ENCODE measurements around the gene PNLDC1.

DNA sequence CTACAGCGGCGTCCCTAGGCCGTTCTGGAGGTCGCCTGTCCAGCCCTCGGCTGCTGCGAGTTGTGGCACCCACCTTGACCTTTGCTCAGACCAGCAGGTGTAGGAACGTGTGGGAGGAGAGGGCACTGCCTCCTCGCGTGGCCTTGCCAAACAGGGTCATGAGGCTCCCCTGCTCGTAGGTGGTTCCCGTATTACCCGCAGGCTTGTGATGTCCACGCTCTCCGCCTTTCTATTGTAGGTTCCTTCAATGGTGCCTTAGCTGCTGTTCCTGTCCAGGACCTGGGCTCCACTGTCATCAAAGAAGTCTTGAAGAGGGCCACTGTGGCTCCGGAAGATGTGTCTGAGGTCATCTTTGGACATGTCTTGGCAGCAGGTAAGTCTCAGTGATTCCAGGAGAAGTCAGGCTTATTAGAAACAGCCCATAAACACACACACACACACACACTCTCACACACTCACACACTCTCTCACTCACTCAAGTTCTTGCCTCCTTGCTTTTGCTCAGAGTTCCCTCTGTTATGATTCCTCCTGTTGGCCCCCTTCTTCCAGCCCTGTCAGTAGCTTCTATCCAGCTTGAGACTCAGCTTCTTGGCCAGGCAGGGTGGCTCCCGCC lies 37.3 kb upstream of the PNLDC1 start:
- TF ChIP-seq, protein P1, sequence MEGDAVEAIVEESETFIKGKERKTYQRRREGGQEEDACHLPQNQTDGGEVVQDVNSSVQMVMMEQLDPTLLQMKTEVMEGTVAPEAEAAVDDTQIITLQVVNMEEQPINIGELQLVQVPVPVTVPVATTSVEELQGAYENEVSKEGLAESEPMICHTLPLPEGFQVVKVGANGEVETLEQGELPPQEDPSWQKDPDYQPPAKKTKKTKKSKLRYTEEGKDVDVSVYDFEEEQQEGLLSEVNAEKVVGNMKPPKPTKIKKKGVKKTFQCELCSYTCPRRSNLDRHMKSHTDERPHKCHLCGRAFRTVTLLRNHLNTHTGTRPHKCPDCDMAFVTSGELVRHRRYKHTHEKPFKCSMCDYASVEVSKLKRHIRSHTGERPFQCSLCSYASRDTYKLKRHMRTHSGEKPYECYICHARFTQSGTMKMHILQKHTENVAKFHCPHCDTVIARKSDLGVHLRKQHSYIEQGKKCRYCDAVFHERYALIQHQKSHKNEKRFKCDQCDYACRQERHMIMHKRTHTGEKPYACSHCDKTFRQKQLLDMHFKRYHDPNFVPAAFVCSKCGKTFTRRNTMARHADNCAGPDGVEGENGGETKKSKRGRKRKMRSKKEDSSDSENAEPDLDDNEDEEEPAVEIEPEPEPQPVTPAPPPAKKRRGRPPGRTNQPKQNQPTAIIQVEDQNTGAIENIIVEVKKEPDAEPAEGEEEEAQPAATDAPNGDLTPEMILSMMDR (IDR thresholded peaks at IDR 0.05; ENCODE audit: low read depth, low read length, missing input control), result no peak
- TF ChIP-seq, protein P2, sequence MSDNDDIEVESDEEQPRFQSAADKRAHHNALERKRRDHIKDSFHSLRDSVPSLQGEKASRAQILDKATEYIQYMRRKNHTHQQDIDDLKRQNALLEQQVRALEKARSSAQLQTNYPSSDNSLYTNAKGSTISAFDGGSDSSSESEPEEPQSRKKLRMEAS (IDR thresholded peaks at IDR 0.05), result peak; percentile 30
- TF ChIP-seq GABPA (IDR thresholded peaks at IDR 0.05 in 1 of 2, conservative IDR thresholded peaks at IDR 0.05 in 1 of 2), result no peak
- TF ChIP-seq, protein P3, sequence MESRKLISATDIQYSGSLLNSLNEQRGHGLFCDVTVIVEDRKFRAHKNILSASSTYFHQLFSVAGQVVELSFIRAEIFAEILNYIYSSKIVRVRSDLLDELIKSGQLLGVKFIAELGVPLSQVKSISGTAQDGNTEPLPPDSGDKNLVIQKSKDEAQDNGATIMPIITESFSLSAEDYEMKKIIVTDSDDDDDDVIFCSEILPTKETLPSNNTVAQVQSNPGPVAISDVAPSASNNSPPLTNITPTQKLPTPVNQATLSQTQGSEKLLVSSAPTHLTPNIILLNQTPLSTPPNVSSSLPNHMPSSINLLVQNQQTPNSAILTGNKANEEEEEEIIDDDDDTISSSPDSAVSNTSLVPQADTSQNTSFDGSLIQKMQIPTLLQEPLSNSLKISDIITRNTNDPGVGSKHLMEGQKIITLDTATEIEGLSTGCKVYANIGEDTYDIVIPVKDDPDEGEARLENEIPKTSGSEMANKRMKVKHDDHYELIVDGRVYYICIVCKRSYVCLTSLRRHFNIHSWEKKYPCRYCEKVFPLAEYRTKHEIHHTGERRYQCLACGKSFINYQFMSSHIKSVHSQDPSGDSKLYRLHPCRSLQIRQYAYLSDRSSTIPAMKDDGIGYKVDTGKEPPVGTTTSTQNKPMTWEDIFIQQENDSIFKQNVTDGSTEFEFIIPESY (IDR thresholded peaks at IDR 0.05), result peak; percentile 33
- TF ChIP-seq, protein P4, sequence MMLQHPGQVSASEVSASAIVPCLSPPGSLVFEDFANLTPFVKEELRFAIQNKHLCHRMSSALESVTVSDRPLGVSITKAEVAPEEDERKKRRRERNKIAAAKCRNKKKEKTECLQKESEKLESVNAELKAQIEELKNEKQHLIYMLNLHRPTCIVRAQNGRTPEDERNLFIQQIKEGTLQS (IDR thresholded peaks at IDR 0.05), result no peak
- TF ChIP-seq, protein P5, sequence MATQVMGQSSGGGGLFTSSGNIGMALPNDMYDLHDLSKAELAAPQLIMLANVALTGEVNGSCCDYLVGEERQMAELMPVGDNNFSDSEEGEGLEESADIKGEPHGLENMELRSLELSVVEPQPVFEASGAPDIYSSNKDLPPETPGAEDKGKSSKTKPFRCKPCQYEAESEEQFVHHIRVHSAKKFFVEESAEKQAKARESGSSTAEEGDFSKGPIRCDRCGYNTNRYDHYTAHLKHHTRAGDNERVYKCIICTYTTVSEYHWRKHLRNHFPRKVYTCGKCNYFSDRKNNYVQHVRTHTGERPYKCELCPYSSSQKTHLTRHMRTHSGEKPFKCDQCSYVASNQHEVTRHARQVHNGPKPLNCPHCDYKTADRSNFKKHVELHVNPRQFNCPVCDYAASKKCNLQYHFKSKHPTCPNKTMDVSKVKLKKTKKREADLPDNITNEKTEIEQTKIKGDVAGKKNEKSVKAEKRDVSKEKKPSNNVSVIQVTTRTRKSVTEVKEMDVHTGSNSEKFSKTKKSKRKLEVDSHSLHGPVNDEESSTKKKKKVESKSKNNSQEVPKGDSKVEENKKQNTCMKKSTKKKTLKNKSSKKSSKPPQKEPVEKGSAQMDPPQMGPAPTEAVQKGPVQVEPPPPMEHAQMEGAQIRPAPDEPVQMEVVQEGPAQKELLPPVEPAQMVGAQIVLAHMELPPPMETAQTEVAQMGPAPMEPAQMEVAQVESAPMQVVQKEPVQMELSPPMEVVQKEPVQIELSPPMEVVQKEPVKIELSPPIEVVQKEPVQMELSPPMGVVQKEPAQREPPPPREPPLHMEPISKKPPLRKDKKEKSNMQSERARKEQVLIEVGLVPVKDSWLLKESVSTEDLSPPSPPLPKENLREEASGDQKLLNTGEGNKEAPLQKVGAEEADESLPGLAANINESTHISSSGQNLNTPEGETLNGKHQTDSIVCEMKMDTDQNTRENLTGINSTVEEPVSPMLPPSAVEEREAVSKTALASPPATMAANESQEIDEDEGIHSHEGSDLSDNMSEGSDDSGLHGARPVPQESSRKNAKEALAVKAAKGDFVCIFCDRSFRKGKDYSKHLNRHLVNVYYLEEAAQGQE (IDR thresholded peaks at IDR 0.05), result no peak
- TF ChIP-seq YY1 (IDR thresholded peaks at IDR 0.05), result peak; percentile 65

Data from liver (tissue), 3 donors.